ENCODE measurements around the gene SLC31A2.

The SLC31A2 gene

GRCh38 chr9:113151696-113152630 is 1.2 kb downstream of the SLC31A2 start:
- no peak for DNase-seq (ENCODE audit: extremely low read depth, insufficient read length)
- TF ChIP-seq CTCF (IDR thresholded peaks at IDR 0.05; ENCODE audit: insufficient read depth, low read length, poor library complexity, severe bottlenecking), result no peak
- no peaks in the 10 kb centered on the region for H3K36me3 ChIP-seq (ENCODE audit: control insufficient read depth, insufficient read depth, low read length)
- no peaks in the 10 kb centered on the region for H3K27me3 ChIP-seq (replicated peaks; ENCODE audit: control insufficient read depth, insufficient read depth, low read length)
- H3K4me3 ChIP-seq (replicated peaks; ENCODE audit: low read depth, low read length), result peak overlapping the region; percentile 84

- TF ChIP-seq CTCF (IDR thresholded peaks at IDR 0.05; ENCODE audit: insufficient read depth, low read length, poor library complexity, severe bottlenecking), result no peak
- H3K4me3 ChIP-seq (replicated peaks; ENCODE audit: low read depth, low read length), result no peak overlapping the region
Measured at GRCh38 chr9:113152699-113153098, 1.9 kb downstream of the SLC31A2 start.

GRCh38 chr9:113153599-113153998 is 2.8 kb downstream of the SLC31A2 start:
- Histone ChIP-seq H3K36me3 (ENCODE audit: control insufficient read depth, insufficient read depth, low read length) (no peaks in the 10 kb centered on the region; the same call in 1 of the 2 replicates), H3K27me3 (replicated peaks; ENCODE audit: control insufficient read depth, insufficient read depth, low read length) (no peaks in the 10 kb centered on the region), H3K4me3 (replicated peaks; ENCODE audit: low read depth, low read length) (no peak overlapping the region)
- TF ChIP-seq CTCF (IDR thresholded peaks at IDR 0.05; ENCODE audit: insufficient read depth, low read length, poor library complexity, severe bottlenecking), result no peak
- DNase-seq (ENCODE audit: extremely low read depth, insufficient read length), result no peak

More at GRCh38 chr9:113152699-113153098, 1.9 kb downstream of the SLC31A2 start:
- DNase-seq (ENCODE audit: extremely low read depth, insufficient read length), result no peak
- Histone ChIP-seq H3K27me3 (replicated peaks; ENCODE audit: control insufficient read depth, insufficient read depth, low read length) (no peaks in the 10 kb centered on the region), H3K36me3 (ENCODE audit: control insufficient read depth, insufficient read depth, low read length) (no peaks in the 10 kb centered on the region)

DNA sequence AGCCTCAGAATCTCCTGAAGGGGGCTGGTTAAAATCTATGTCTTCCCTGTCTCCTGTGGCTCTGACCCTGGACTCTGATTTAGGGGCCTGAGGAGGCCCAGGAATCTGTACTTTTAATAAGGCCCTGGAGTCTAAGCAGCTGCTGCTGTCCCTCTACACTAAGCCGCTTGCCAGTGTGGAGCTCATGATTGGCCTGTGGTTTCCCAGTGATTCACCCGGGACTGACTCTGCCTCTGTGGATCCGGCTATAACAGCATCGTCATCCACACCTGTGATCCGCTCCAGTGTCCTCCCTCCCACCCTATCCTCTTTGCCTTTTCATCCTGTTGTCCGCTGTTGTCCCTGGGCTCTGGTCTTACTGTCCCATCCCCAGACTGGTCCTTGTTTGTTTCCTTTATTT is 3.7 kb downstream of the SLC31A2 start:
- DNase-seq (ENCODE audit: extremely low read depth, insufficient read length), result no peak
- no peaks in the 10 kb centered on the region for H3K27me3 ChIP-seq (replicated peaks; ENCODE audit: control insufficient read depth, insufficient read depth, low read length)
- H3K4me3 ChIP-seq (replicated peaks; ENCODE audit: low read depth, low read length), result no peak overlapping the region
- TF ChIP-seq CTCF (IDR thresholded peaks at IDR 0.05; ENCODE audit: insufficient read depth, low read length, poor library complexity, severe bottlenecking), result no peak
- H3K36me3 ChIP-seq (ENCODE audit: control insufficient read depth, insufficient read depth, low read length), result no peaks in the 10 kb centered on the region; the same call in none of the 2 replicates

DNA sequence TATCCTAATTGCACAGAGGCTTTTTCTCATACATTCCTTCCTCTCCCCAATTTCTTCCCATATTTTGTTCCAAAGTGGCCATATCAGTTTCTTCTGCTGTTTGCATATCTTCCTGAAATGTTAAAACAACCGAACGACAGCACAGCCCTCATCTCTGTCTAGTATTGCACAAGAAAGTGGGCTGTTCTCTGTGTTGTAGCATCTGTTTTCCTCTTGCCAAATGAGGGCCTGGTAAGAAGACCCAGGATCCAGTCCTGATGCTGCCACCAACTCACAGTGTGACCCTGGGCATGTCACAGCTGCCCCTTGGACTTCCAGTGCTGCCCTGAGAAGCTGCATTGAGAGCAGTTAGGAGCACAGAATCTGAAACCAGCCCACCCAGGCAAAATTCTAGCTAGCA is 4.1 kb downstream of the SLC31A2 start:
- no peak for DNase-seq (ENCODE audit: extremely low read depth, insufficient read length)
- H3K4me3 ChIP-seq (replicated peaks; ENCODE audit: low read depth, low read length), result no peak overlapping the region
- no peaks in the 10 kb centered on the region; the same call in none of the 2 replicates for H3K36me3 ChIP-seq (ENCODE audit: control insufficient read depth, insufficient read depth, low read length)
- H3K27me3 ChIP-seq (replicated peaks; ENCODE audit: control insufficient read depth, insufficient read depth, low read length), result no peaks in the 10 kb centered on the region
- TF ChIP-seq CTCF (IDR thresholded peaks at IDR 0.05; ENCODE audit: insufficient read depth, low read length, poor library complexity, severe bottlenecking), result no peak

Measured in GM06990 (cell line).